KMS-11 (cell line): ENCODE measurements around the gene RTN4RL1.

Experiments used
- H2AFZ ChIP-seq: fragments of 200-600 bp; sonication (generic); 2 replicates; pipeline ENCODE4 v1.6.1; 2016; ENCODE audit warnings: antibody characterized with exemption, mixed run types, low read depth
- H3K27ac ChIP-seq: fragments of 200-600 bp; sonication (generic); 2 replicates; pipeline ENCODE4 v1.6.1; 2016; ENCODE audit warnings: mild to moderate bottlenecking, mixed run types
- H3K27me3 ChIP-seq: fragments of 200-600 bp; sonication (generic); 2 replicates; pipeline ENCODE4 v1.6.1; 2017; ENCODE audit warnings: mild to moderate bottlenecking, low read depth, mixed run types, moderate library complexity; ENCODE audit not compliant: insufficient read depth
- H3K36me3 ChIP-seq: fragments of 200-600 bp; sonication (generic); 2 replicates; pipeline ENCODE4 v1.6.1; 2017; ENCODE audit warnings: mild to moderate bottlenecking, mixed run types; ENCODE audit not compliant: insufficient read depth
- H3K4me1 ChIP-seq: fragments of 200-600 bp; sonication (generic); 2 replicates; pipeline ENCODE4 v1.6.1; 2016; ENCODE audit warnings: mild to moderate bottlenecking, low read depth, mixed run types; ENCODE audit not compliant: poor library complexity, severe bottlenecking
- H3K4me2 ChIP-seq: fragments of 200-600 bp; sonication (generic); 2 replicates; pipeline ENCODE4 v1.7.0; 2016; ENCODE audit warnings: mild to moderate bottlenecking, mixed run types
- H3K4me3 ChIP-seq: fragments of 200-600 bp; sonication (generic); IDR thresholded peaks from 2 replicates; pipeline ENCODE4 v1.6.1; 2017; ENCODE audit warnings: low read depth, low read length, mixed read lengths; ENCODE audit not compliant: insufficient read depth
- H3K79me2 ChIP-seq: fragments of 200-600 bp; sonication (generic); 2 replicates; pipeline ENCODE4 v1.6.1; 2016; ENCODE audit warnings: low read depth, mixed run types; ENCODE audit not compliant: insufficient read depth
- H3K9ac ChIP-seq: fragments of 200-600 bp; sonication (generic); 2 replicates; pipeline ENCODE4 v1.6.1; 2016; ENCODE audit warnings: mild to moderate bottlenecking, mixed run types
- H4K20me1 ChIP-seq: fragments of 200-600 bp; sonication (generic); 2 replicates; pipeline ENCODE4 v1.6.1; 2016; ENCODE audit warnings: mild to moderate bottlenecking, mixed run types; ENCODE audit not compliant: insufficient read depth
- CTCF ChIP-seq: fragments of 200-600 bp; sonication (generic); conservative IDR thresholded peaks from 2 replicates; pipeline ENCODE4 v1.6.1; 2017; ENCODE audit warnings: low read depth, mild to moderate bottlenecking, antibody characterized with exemption, low read length, moderate library complexity, mixed read lengths

Gene RTN4RL1

GRCh38 chr17:2067048-2067561 is 42.0 kb upstream of the RTN4RL1 start:
- Histone ChIP-seq H2AFZ (no peak overlapping the region), H3K27me3 (no peaks in the 10 kb centered on the region), H3K4me1 (peaks cover 39% of the 10 kb centered on the region), H3K9ac (no peak overlapping the region), H3K4me3 (no peak overlapping the region), H3K27ac (no peak overlapping the region), H3K79me2 (no peaks in the 10 kb centered on the region), H3K4me2 (no peak overlapping the region), H4K20me1 (no peaks in the 10 kb centered on the region), H3K36me3 (no peaks in the 10 kb centered on the region)
- no peak for TF ChIP-seq CTCF

GRCh38 chr17:2065949-2066400 is 40.8 kb upstream of the RTN4RL1 start:
- Histone ChIP-seq H3K9ac (no peak overlapping the region), H3K27ac (no peak overlapping the region), H3K27me3 (no peaks in the 10 kb centered on the region), H3K79me2 (no peaks in the 10 kb centered on the region), H3K4me2 (no peak overlapping the region), H4K20me1 (no peaks in the 10 kb centered on the region), H2AFZ (no peak overlapping the region), H3K4me3 (no peak overlapping the region), H3K36me3 (no peaks in the 10 kb centered on the region), H3K4me1 (peaks cover 28% of the 10 kb centered on the region)
- TF ChIP-seq CTCF, result no peak

GRCh38 chr17:2064980-2065785 is 40.0 kb upstream of the RTN4RL1 start:
- Histone ChIP-seq H3K36me3 (no peaks in the 10 kb centered on the region), H3K4me3 (no peak overlapping the region), H3K27me3 (no peaks in the 10 kb centered on the region), H3K27ac (no peak overlapping the region), H3K9ac (no peak overlapping the region), H3K79me2 (no peaks in the 10 kb centered on the region), H2AFZ (no peak overlapping the region), H4K20me1 (no peaks in the 10 kb centered on the region), H3K4me1 (peaks cover 22% of the 10 kb centered on the region), H3K4me2 (no peak overlapping the region)
- peak; percentile 30 for TF ChIP-seq CTCF

- peaks cover 16% of the 10 kb centered on the region for H3K4me1 ChIP-seq
- TF ChIP-seq CTCF, result no peak
- H3K36me3 ChIP-seq, result no peaks in the 10 kb centered on the region
- H3K4me3 ChIP-seq, result no peak overlapping the region
- H3K79me2 ChIP-seq, result no peaks in the 10 kb centered on the region
- no peak overlapping the region for H3K9ac ChIP-seq
- H3K27ac ChIP-seq, result no peak overlapping the region
- no peak overlapping the region for H2AFZ ChIP-seq
- no peaks in the 10 kb centered on the region for H3K27me3 ChIP-seq
- no peaks in the 10 kb centered on the region for H4K20me1 ChIP-seq
- no peak overlapping the region for H3K4me2 ChIP-seq
Measured at GRCh38 chr17:2064520-2064971, 39.4 kb upstream of the RTN4RL1 start.
